Ascending aorta (tissue), 2 donors: ENCODE results near the gene PRICKLE3. TPM values are rescaled to one million over a fixed set of nuclear protein-coding genes. Genes with fewer than 3 reads are reported as not detected.

Source experiments
- DNase-seq, 2 donors: peaks; one replicate each; pipeline ENCODE4 v3.0.0-alpha.2; 2019; ENCODE audit warnings: low spot score in 2 of 2
- H3K27ac ChIP-seq, 2 donors: fragments of 200-600 bp; sonication (generic); one replicate each; pipeline ENCODE4 v1.5.1; 2016 to 2017; ENCODE audit warnings: mild to moderate bottlenecking in 1 of 2
- H3K27me3 ChIP-seq: fragments of 200-600 bp; sonication (generic); one replicate; pipeline ENCODE4 v1.5.1; 2017
- H3K36me3 ChIP-seq, 2 donors: fragments of 200-600 bp; sonication (generic); one replicate each; pipeline ENCODE4 v1.5.1; 2016
- H3K4me1 ChIP-seq, 2 donors: fragments of 200-600 bp; sonication (generic); one replicate each; pipeline ENCODE4 v1.5.1; 2016 to 2017; ENCODE audit warnings: mild to moderate bottlenecking in 1 of 2
- H3K4me3 ChIP-seq, 2 donors: fragments of 200-600 bp; sonication (generic); one replicate each; pipeline ENCODE4 v1.5.1; 2016 to 2017; ENCODE audit warnings: mild to moderate bottlenecking in 1 of 2
- H3K9me3 ChIP-seq, 2 donors: fragments of 200-600 bp; sonication (generic); one replicate each; pipeline ENCODE4 v1.5.1; 2016
- intact Hi-C: fragments of 100-400 bp; cut with DNase I; formaldehyde crosslinking; loops from one replicate; pipeline ENCODE4 v1.15.1; 2023
- total RNA-seq: library from RNA; depleted of rRNA; stranded (reverse); fragments of >200 nt; gene quantifications from one replicate; pipeline ENCODE4 v1.1.0, GENCODE V29; 2016
- TF ChIP-seq, protein P1 (sequence below), 3 experiments: fragments of 200-600 bp in 2 of 3; fragments of 450-650 bp in 1 of 3; sonication (generic) in 2 of 3; IDR thresholded peaks; one replicate each; pipeline ENCODE4 v1.5.1; 2016 to 2019; ENCODE audit warnings: antibody characterized with exemption in 3 of 3, mild to moderate bottlenecking in 1 of 3, moderate library complexity in 1 of 3

The PRICKLE3 gene
- total RNA-seq, 1 donor from 2014 or later = 25.3 TPM

DNA sequence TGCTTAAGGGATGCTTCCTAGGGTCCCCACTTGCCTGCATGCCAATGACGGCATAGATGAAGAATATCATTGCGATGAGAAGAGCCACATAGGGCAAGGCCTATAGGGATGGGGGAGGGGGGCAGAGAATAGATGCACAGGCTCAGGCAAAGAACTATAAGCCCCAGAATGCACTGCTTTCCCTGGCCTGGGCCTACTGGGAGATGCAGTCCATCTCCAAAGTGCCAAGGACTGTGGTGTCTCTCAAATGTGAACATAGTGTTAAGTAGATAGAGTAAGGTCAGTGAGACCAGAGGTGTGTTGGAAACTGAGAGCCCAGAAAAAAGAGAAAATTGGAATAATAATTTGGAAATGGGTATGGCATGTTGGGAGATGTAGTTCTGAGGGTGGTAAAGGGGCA lies 26.0 kb upstream of the PRICKLE3 start:
- Histone ChIP-seq H3K27me3 (no peaks in the 10 kb centered on the region), H3K27ac (no peak overlapping the region), H3K4me1 (no peaks in the 10 kb centered on the region), H3K36me3 (no peaks in the 10 kb centered on the region), H3K4me3 (no peak overlapping the region), H3K9me3 (no peaks in the 10 kb centered on the region)
- intact Hi-C loops = no loop called here
- DNase-seq = no peak
- TF ChIP-seq, protein P1, sequence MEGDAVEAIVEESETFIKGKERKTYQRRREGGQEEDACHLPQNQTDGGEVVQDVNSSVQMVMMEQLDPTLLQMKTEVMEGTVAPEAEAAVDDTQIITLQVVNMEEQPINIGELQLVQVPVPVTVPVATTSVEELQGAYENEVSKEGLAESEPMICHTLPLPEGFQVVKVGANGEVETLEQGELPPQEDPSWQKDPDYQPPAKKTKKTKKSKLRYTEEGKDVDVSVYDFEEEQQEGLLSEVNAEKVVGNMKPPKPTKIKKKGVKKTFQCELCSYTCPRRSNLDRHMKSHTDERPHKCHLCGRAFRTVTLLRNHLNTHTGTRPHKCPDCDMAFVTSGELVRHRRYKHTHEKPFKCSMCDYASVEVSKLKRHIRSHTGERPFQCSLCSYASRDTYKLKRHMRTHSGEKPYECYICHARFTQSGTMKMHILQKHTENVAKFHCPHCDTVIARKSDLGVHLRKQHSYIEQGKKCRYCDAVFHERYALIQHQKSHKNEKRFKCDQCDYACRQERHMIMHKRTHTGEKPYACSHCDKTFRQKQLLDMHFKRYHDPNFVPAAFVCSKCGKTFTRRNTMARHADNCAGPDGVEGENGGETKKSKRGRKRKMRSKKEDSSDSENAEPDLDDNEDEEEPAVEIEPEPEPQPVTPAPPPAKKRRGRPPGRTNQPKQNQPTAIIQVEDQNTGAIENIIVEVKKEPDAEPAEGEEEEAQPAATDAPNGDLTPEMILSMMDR (IDR thresholded peaks at IDR 0.05) = no peak

DNA sequence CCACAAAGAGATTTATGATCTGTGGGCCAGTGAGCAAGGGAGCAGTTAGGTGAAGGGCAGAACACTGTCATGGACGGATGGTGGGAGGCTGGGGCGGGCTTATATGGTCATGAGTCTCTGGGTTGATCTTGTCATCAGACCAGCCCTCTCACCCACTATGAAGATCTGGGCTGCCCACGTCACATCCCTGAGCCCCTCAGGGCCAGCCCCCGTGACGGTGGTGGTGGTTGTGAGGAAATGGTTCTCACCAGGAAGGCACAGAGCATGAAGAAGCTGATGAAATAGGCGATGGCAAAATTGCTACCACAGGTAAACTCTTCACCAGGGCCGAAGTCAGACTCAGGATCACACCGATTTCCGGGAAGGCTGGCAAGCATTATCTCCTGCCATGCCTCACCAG lies 24.9 kb upstream of the PRICKLE3 start:
- Histone ChIP-seq H3K27me3 (no peaks in the 10 kb centered on the region), H3K9me3 (no peaks in the 10 kb centered on the region), H3K36me3 (no peaks in the 10 kb centered on the region), H3K27ac (no peak overlapping the region), H3K4me3 (no peak overlapping the region), H3K4me1 (no peaks in the 10 kb centered on the region)
- no peak for DNase-seq
- TF ChIP-seq, protein P1 (IDR thresholded peaks at IDR 0.05) = no peak
- intact Hi-C loops = no loop called here

DNA sequence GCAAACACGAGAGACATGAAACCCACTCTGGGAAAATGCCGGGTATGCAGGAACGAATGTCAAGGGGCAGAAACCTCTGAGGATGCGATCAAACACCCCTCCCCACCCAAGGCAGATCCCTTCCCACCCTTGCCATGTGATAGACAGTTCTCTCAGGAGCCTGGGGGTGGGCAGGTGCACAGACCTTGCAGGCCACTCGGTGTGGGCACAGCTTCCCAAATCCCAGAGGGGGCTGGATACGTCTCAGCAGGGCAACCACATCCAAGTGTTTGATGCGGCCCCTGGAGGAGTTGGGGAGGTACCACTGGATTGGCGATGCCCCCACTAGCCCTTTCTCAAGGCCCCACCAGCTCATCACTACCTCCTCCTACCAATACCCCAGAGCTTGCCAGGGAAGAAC lies 24.2 kb upstream of the PRICKLE3 start:
- intact Hi-C loops = no loop called here
- Histone ChIP-seq H3K9me3 (no peaks in the 10 kb centered on the region), H3K4me3 (no peak overlapping the region), H3K4me1 (no peaks in the 10 kb centered on the region), H3K27ac (no peak overlapping the region), H3K36me3 (no peaks in the 10 kb centered on the region), H3K27me3 (no peaks in the 10 kb centered on the region)
- DNase-seq = no peak
- TF ChIP-seq, protein P1 (IDR thresholded peaks at IDR 0.05) = no peak

DNA sequence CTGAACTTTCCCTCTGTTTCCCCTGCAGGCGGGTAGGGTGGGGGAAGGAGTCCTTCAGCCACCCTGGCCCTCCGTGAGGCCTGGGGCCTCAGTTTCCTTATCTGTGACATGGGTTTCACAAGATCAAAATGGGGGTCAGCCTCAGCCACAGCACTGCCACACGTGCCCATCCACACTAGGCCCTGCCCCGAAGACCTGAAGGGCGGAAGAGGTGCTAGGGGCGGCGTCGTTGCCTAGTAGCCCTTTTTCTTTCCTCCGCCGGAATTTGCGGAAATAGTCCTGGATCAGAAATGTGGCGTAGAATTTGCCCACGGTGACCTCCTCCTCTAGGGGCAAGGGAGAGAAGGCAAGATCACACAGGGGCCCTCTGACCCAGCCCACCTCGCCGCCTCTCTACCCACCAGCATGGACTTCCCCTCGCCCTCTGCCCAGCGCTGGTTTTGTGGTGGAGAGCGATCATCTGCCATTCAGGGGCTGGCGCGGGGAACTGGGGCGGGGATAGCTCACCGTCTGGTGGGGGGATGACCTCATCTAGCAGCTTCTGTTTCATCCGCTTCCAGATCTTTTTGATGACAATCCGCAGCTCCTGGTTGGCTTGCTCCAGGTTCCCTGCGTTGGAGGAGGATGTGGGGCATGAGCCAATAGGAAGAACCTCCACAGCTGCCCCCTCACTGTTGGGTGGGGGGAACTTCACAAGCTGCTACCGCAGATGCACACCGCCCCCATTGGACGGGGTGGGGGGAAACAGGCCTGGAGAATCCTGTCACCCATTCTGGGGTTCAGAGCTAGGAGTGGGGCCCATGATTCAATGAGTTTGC lies 23.5 kb upstream of the PRICKLE3 start:
- Histone ChIP-seq H3K4me3 (no peak overlapping the region), H3K36me3 (no peaks in the 10 kb centered on the region), H3K9me3 (no peaks in the 10 kb centered on the region), H3K27me3 (no peaks in the 10 kb centered on the region), H3K4me1 (no peaks in the 10 kb centered on the region), H3K27ac (no peak overlapping the region)
- intact Hi-C loops = no loop called here
- no peak for DNase-seq
- TF ChIP-seq, protein P1 (IDR thresholded peaks at IDR 0.05) = no peak

DNA sequence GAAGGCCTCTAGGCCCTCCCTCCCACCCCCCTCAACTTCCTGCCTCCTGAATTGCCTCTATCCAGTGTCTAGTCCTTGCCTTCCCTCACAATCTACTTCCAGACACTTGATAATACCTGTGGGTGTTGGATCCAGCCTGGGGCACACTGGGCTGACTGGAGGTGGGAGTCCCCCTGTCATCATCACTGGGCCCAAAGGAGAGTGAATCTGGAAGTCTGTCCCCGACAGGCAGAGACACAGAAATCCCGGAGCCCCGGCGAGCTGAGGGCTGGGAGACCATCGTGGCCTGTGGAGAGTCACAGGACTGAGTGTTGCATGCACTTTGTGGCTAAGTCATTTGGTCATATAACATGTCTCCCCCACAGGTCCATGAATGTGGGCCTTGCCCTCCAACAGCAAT lies 22.2 kb upstream of the PRICKLE3 start:
- H3K27ac ChIP-seq = no peak overlapping the region
- no peaks in the 10 kb centered on the region for H3K27me3 ChIP-seq
- no peaks in the 10 kb centered on the region for H3K9me3 ChIP-seq
- H3K36me3 ChIP-seq = no peaks in the 10 kb centered on the region
- no peaks in the 10 kb centered on the region for H3K4me1 ChIP-seq
- DNase-seq = no peak
- intact Hi-C loops = no loop called here
- no peak overlapping the region for H3K4me3 ChIP-seq
- TF ChIP-seq, protein P1 (IDR thresholded peaks at IDR 0.05) = no peak
